Measurements from ENCODE around the gene CD38.

Gene CD38

DNA sequence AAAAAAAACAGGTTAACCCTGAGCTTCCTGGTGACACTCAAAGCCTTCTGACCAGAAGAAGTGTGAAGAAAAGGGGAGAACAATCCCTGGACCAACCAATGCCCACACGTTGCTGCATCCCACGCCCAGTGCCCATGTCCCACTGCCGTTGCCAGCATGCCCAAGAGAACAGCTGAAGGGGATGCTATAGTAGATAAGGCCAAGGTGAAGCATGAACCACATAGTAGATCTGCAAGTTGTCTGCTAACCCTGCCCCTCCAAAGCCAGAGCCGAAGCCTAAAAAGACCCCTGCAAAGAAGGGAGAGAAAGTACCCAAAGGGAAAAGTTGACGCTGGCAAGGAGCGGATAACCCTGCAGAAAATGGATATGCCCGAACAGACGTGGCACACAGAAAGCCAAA is 11.3 kb upstream of the CD38 start:
- H3K4me3 ChIP-seq (ENCODE audit: insufficient read depth in 1 of 2, low read depth in 1 of 2, low read length in 2 of 2): no peak overlapping the region
- H2AK5ac ChIP-seq (ENCODE audit: low read length, severe bottlenecking): no peak overlapping the region
- H4K91ac ChIP-seq (ENCODE audit: low read length): no peak overlapping the region
- no peaks in the 10 kb centered on the region for H3K9me3 ChIP-seq (ENCODE audit: control insufficient read depth, low read length)
- no peaks in the 10 kb centered on the region for H3K4me1 ChIP-seq (ENCODE audit: control insufficient read depth, insufficient read depth, low read depth, low read length)
- DNase-seq: no peak
- H2BK15ac ChIP-seq (ENCODE audit: low read depth, poor library complexity, severe bottlenecking): no peak overlapping the region
- H3K79me1 ChIP-seq (replicated peaks; ENCODE audit: low read length, poor library complexity, severe bottlenecking): no peaks in the 10 kb centered on the region
- no peak overlapping the region for H3K9ac ChIP-seq (ENCODE audit: low read length)
- H2BK12ac ChIP-seq (ENCODE audit: low read length in 2 of 2): no peak overlapping the region
- no peaks in the 10 kb centered on the region for H3K36me3 ChIP-seq (ENCODE audit: control insufficient read depth in 1 of 2, insufficient read depth in 2 of 2, low read depth in 1 of 2, low read length in 2 of 2)
- H2BK5ac ChIP-seq (ENCODE audit: low read depth, low read length, poor library complexity, severe bottlenecking): no peak overlapping the region
- H3K23ac ChIP-seq (ENCODE audit: low read length in 2 of 2): no peak overlapping the region
- H3K27ac ChIP-seq (ENCODE audit: low read length, poor library complexity, severe bottlenecking): no peak overlapping the region
- no peak overlapping the region for H3K4ac ChIP-seq (ENCODE audit: low read depth in 1 of 2, low read length in 2 of 2)
- H3K18ac ChIP-seq (ENCODE audit: low read depth in 1 of 2, low read length in 2 of 2): no peak overlapping the region
- H3K4me2 ChIP-seq (ENCODE audit: low read length, poor library complexity, severe bottlenecking): no peak overlapping the region
- no peak overlapping the region for H2BK120ac ChIP-seq (ENCODE audit: low read depth, low read length)
- no peak overlapping the region for H2AFZ ChIP-seq (ENCODE audit: low read depth, low read length)
- H4K8ac ChIP-seq (ENCODE audit: low read length): no peak overlapping the region
- 92% methylated on average over 8 of the region's 8 CpGs for WGBS
- H3K14ac ChIP-seq (ENCODE audit: low read length in 2 of 2): no peak overlapping the region
- no peaks in the 10 kb centered on the region for H3K27me3 ChIP-seq (ENCODE audit: control insufficient read depth in 1 of 2, insufficient read depth in 1 of 2, low read length in 2 of 2)

- H4K91ac ChIP-seq (ENCODE audit: low read length): no peak overlapping the region
- H3K4me3 ChIP-seq (ENCODE audit: insufficient read depth in 1 of 2, low read depth in 1 of 2, low read length in 2 of 2): no peak overlapping the region
- H3K36me3 ChIP-seq (ENCODE audit: control insufficient read depth in 1 of 2, insufficient read depth in 2 of 2, low read depth in 1 of 2, low read length in 2 of 2): no peaks in the 10 kb centered on the region
- H2BK120ac ChIP-seq (ENCODE audit: low read depth, low read length): no peak overlapping the region
- no peak overlapping the region for H3K14ac ChIP-seq (ENCODE audit: low read length in 2 of 2)
- H2AK5ac ChIP-seq (ENCODE audit: low read length, severe bottlenecking): no peak overlapping the region
- no peaks in the 10 kb centered on the region for H3K4me1 ChIP-seq (ENCODE audit: control insufficient read depth, insufficient read depth, low read depth, low read length)
- H2BK12ac ChIP-seq (ENCODE audit: low read length in 2 of 2): no peak overlapping the region
- no peak for DNase-seq
- H3K9me3 ChIP-seq (ENCODE audit: control insufficient read depth, low read length): no peaks in the 10 kb centered on the region
- H3K23ac ChIP-seq (ENCODE audit: low read length in 2 of 2): no peak overlapping the region
- no peak overlapping the region for H3K4me2 ChIP-seq (ENCODE audit: low read length, poor library complexity, severe bottlenecking)
- H2BK15ac ChIP-seq (ENCODE audit: low read depth, poor library complexity, severe bottlenecking): no peak overlapping the region
- H4K8ac ChIP-seq (ENCODE audit: low read length): no peak overlapping the region
- H2BK5ac ChIP-seq (ENCODE audit: low read depth, low read length, poor library complexity, severe bottlenecking): no peak overlapping the region
- no peak overlapping the region for H3K4ac ChIP-seq (ENCODE audit: low read depth in 1 of 2, low read length in 2 of 2)
- H3K27ac ChIP-seq (ENCODE audit: low read length, poor library complexity, severe bottlenecking): no peak overlapping the region
- peaks cover 19 to 20% of the 10 kb centered on the region in 2 experiments for H3K27me3 ChIP-seq (ENCODE audit: control insufficient read depth in 1 of 2, insufficient read depth in 1 of 2, low read length in 2 of 2)
- no peaks in the 10 kb centered on the region for H3K79me1 ChIP-seq (replicated peaks; ENCODE audit: low read length, poor library complexity, severe bottlenecking)
- H3K18ac ChIP-seq (ENCODE audit: low read depth in 1 of 2, low read length in 2 of 2): no peak overlapping the region
- no peak overlapping the region for H2AFZ ChIP-seq (ENCODE audit: low read depth, low read length)
- WGBS: 82% methylated on average over 2 of the region's 2 CpGs
- no peak overlapping the region for H3K9ac ChIP-seq (ENCODE audit: low read length)
Measured at GRCh38 chr4:15769202-15769601, 8.9 kb upstream of the CD38 start.

GRCh38 chr4:15771216-15772058 is 6.7 kb upstream of the CD38 start:
- H3K14ac ChIP-seq (ENCODE audit: low read length in 2 of 2): no peak overlapping the region
- no peak for DNase-seq
- no peak overlapping the region for H2BK120ac ChIP-seq (ENCODE audit: low read depth, low read length)
- H3K79me1 ChIP-seq (replicated peaks; ENCODE audit: low read length, poor library complexity, severe bottlenecking): no peaks in the 10 kb centered on the region
- H4K8ac ChIP-seq (ENCODE audit: low read length): no peak overlapping the region
- WGBS: 100% methylated on average over 1 of the region's 3 CpGs
- no peak overlapping the region for H3K18ac ChIP-seq (ENCODE audit: low read depth in 1 of 2, low read length in 2 of 2)
- H4K91ac ChIP-seq (ENCODE audit: low read length): no peak overlapping the region
- H3K36me3 ChIP-seq (ENCODE audit: control insufficient read depth in 1 of 2, insufficient read depth in 2 of 2, low read depth in 1 of 2, low read length in 2 of 2): no peaks in the 10 kb centered on the region
- no peak overlapping the region for H2AK5ac ChIP-seq (ENCODE audit: low read length, severe bottlenecking)
- no peaks in the 10 kb centered on the region for H3K4me1 ChIP-seq (ENCODE audit: control insufficient read depth, insufficient read depth, low read depth, low read length)
- no peak overlapping the region for H3K4me3 ChIP-seq (ENCODE audit: insufficient read depth in 1 of 2, low read depth in 1 of 2, low read length in 2 of 2)
- H3K9ac ChIP-seq (ENCODE audit: low read length): no peak overlapping the region
- H2BK15ac ChIP-seq (ENCODE audit: low read depth, poor library complexity, severe bottlenecking): no peak overlapping the region
- peaks cover 32% of the 10 kb centered on the region in 2 experiments for H3K27me3 ChIP-seq (ENCODE audit: control insufficient read depth in 1 of 2, insufficient read depth in 1 of 2, low read length in 2 of 2)
- no peak overlapping the region for H2AFZ ChIP-seq (ENCODE audit: low read depth, low read length)
- no peak overlapping the region for H3K4me2 ChIP-seq (ENCODE audit: low read length, poor library complexity, severe bottlenecking)
- H2BK12ac ChIP-seq (ENCODE audit: low read length in 2 of 2): no peak overlapping the region
- no peak overlapping the region for H3K23ac ChIP-seq (ENCODE audit: low read length in 2 of 2)
- no peak overlapping the region for H3K4ac ChIP-seq (ENCODE audit: low read depth in 1 of 2, low read length in 2 of 2)
- H3K27ac ChIP-seq (ENCODE audit: low read length, poor library complexity, severe bottlenecking): no peak overlapping the region
- H2BK5ac ChIP-seq (ENCODE audit: low read depth, low read length, poor library complexity, severe bottlenecking): no peak overlapping the region
- no peaks in the 10 kb centered on the region for H3K9me3 ChIP-seq (ENCODE audit: control insufficient read depth, low read length)

DNA sequence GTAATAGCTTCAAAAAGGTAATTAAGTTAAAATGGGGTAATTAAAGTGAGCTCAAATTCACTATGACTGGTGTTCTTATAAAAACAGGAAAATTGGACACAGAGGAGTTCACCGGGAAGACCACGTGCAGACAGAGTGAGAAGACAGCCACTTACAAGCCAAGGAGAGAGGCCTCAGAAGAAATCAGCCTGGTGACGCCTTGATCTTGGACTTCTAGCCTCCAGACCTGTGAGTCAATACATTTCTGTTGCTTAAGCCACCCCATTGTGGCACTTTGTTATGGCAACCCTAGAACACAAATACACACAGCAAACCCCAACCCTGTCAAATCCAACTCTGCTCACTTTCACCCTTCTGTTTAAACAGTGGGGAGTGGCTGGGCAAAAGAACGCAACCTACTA is 4.1 kb upstream of the CD38 start:
- Histone ChIP-seq H3K9me3 (ENCODE audit: control insufficient read depth, low read length) (no peaks in the 10 kb centered on the region), H3K18ac (ENCODE audit: low read depth in 1 of 2, low read length in 2 of 2) (no peak overlapping the region), H2AFZ (ENCODE audit: low read depth, low read length) (no peak overlapping the region), H3K27ac (ENCODE audit: low read length, poor library complexity, severe bottlenecking) (no peak overlapping the region), H3K14ac (ENCODE audit: low read length in 2 of 2) (no peak overlapping the region), H3K4ac (ENCODE audit: low read depth in 1 of 2, low read length in 2 of 2) (no peak overlapping the region), H3K27me3 (ENCODE audit: control insufficient read depth in 1 of 2, insufficient read depth in 1 of 2, low read length in 2 of 2) (peaks cover 47 to 48% of the 10 kb centered on the region in 2 experiments), H3K4me3 (ENCODE audit: insufficient read depth in 1 of 2, low read depth in 1 of 2, low read length in 2 of 2) (no peak overlapping the region), H3K23ac (ENCODE audit: low read length in 2 of 2) (no peak overlapping the region), H4K8ac (ENCODE audit: low read length) (no peak overlapping the region), H4K91ac (ENCODE audit: low read length) (no peak overlapping the region), H3K4me2 (ENCODE audit: low read length, poor library complexity, severe bottlenecking) (no peak overlapping the region), H2BK120ac (ENCODE audit: low read depth, low read length) (no peak overlapping the region), H3K36me3 (ENCODE audit: control insufficient read depth in 1 of 2, insufficient read depth in 2 of 2, low read depth in 1 of 2, low read length in 2 of 2) (no peaks in the 10 kb centered on the region), H3K79me1 (replicated peaks; ENCODE audit: low read length, poor library complexity, severe bottlenecking) (no peaks in the 10 kb centered on the region), H3K9ac (ENCODE audit: low read length) (no peak overlapping the region), H2AK5ac (ENCODE audit: low read length, severe bottlenecking) (no peak overlapping the region), H3K4me1 (ENCODE audit: control insufficient read depth, insufficient read depth, low read depth, low read length) (peaks cover 8% of the 10 kb centered on the region), H2BK15ac (ENCODE audit: low read depth, poor library complexity, severe bottlenecking) (no peak overlapping the region), H2BK5ac (ENCODE audit: low read depth, low read length, poor library complexity, severe bottlenecking) (no peak overlapping the region), H2BK12ac (ENCODE audit: low read length in 2 of 2) (no peak overlapping the region)
- 87% methylated on average over 4 of the region's 4 CpGs for WGBS
- peak; percentile 75 for DNase-seq
